Activated naive CD4-positive, alpha-beta T cell treated with anti-CD3 and anti-CD28 coated beads, Interleukin-2, amount 50 U/mL, for 24 hours (primary cell): ENCODE measurements around the gene FAM240A.
"Not testable (repeated sequence)": the region's sequence is repeated elsewhere in the genome, so short reads cannot be mapped to it uniquely, and the experiment has no call there.

Experiments
- H3K27ac Mint-ChIP-seq: one replicate; pipeline ENCODE4 v1.8.0; 2021; ENCODE audit warnings: mild to moderate bottlenecking, mixed read lengths
- H3K27me3 Mint-ChIP-seq: one replicate; pipeline ENCODE4 v1.8.0; 2021; ENCODE audit warnings: mixed read lengths
- H3K36me3 Mint-ChIP-seq: one replicate; pipeline ENCODE4 v1.8.0; 2021; ENCODE audit warnings: mixed read lengths
- H3K4me1 Mint-ChIP-seq: one replicate; pipeline ENCODE4 v1.8.0; 2021; ENCODE audit warnings: mixed read lengths
- H3K4me3 Mint-ChIP-seq: one replicate; pipeline ENCODE4 v1.8.0; 2021; ENCODE audit warnings: mild to moderate bottlenecking, mixed read lengths
- H3K9me3 Mint-ChIP-seq: one replicate; pipeline ENCODE4 v1.8.0; 2021; ENCODE audit warnings: mixed read lengths

FAM240A gene

GRCh38 chr3:46612324-46612723 lies at the start of gene FAM240A:
FAM240A (plus strand) TSS chr3:46612525; CDS start chr3:46612684, 159 bp downstream.
- Mint-ChIP-seq H3K4me1 (no peaks in the 10 kb centered on the region), H3K27ac (no peak within 1 kb of the TSS), H3K9me3 (no peaks in the 10 kb centered on the region), H3K4me3 (no peak within 1 kb of the TSS), H3K36me3 (no peaks in the 10 kb centered on the region), H3K27me3 (peaks cover 3% of the 10 kb centered on the region)

- no peaks in the 10 kb centered on the region for H3K9me3 Mint-ChIP-seq
- H3K27me3 Mint-ChIP-seq, result peaks cover 9% of the 10 kb centered on the region
- H3K4me3 Mint-ChIP-seq, result no peak overlapping the region
- no peaks in the 10 kb centered on the region for H3K36me3 Mint-ChIP-seq
- peak overlapping the region; percentile 43 for H3K27ac Mint-ChIP-seq
- H3K4me1 Mint-ChIP-seq, result peaks cover 13% of the 10 kb centered on the region
These were observed 47.9 kb upstream of the FAM240A start for GRCh38 chr3:46564190-46565021.

- H3K27ac Mint-ChIP-seq, result no peak overlapping the region
- H3K9me3 Mint-ChIP-seq, result no peaks in the 10 kb centered on the region
- H3K27me3 Mint-ChIP-seq, result peaks cover 9% of the 10 kb centered on the region
- no peaks in the 10 kb centered on the region for H3K36me3 Mint-ChIP-seq
- H3K4me1 Mint-ChIP-seq, result peaks cover 13% of the 10 kb centered on the region
- H3K4me3 Mint-ChIP-seq, result peak overlapping the region; percentile 73
These were observed 47.2 kb upstream of the FAM240A start for GRCh38 chr3:46565077-46565476.

GRCh38 chr3:46565607-46566039 lies 46.7 kb upstream of the FAM240A start:
- H3K9me3 Mint-ChIP-seq, result no peaks in the 10 kb centered on the region
- H3K36me3 Mint-ChIP-seq, result no peaks in the 10 kb centered on the region
- H3K4me3 Mint-ChIP-seq, result peak overlapping the region; percentile 73
- H3K27me3 Mint-ChIP-seq, result peaks cover 9% of the 10 kb centered on the region
- H3K27ac Mint-ChIP-seq, result no peak overlapping the region
- peaks cover 13% of the 10 kb centered on the region for H3K4me1 Mint-ChIP-seq

- Mint-ChIP-seq H3K4me3 (peak within 1 kb of the TSS; percentile 73), H3K36me3 (no peaks in the 10 kb centered on the region), H3K27ac (no peak within 1 kb of the TSS), H3K27me3 (peaks cover 9% of the 10 kb centered on the region), H3K4me1 (peaks cover 13% of the 10 kb centered on the region), H3K9me3 (no peaks in the 10 kb centered on the region)
These were observed 46.2 kb upstream of the FAM240A start, which contains the start of gene LRRC2 for GRCh38 chr3:46566040-46566641. LRRC2 (minus strand) TSS chr3:46566302; CDS start chr3:46551591, 14,711 bp downstream.

GRCh38 chr3:46571684-46572083 lies 40.6 kb upstream of the FAM240A start:
- H3K27ac Mint-ChIP-seq, result no peak overlapping the region
- no peak overlapping the region for H3K4me3 Mint-ChIP-seq
- no peaks in the 10 kb centered on the region for H3K27me3 Mint-ChIP-seq
- H3K36me3 Mint-ChIP-seq, result no peaks in the 10 kb centered on the region
- H3K9me3 Mint-ChIP-seq, result no peaks in the 10 kb centered on the region
- no peaks in the 10 kb centered on the region for H3K4me1 Mint-ChIP-seq

GRCh38 chr3:46573701-46574100 lies 38.6 kb upstream of the FAM240A start:
- Mint-ChIP-seq H3K36me3 (no peaks in the 10 kb centered on the region), H3K27ac (no peak overlapping the region), H3K4me3 (no peak overlapping the region), H3K4me1 (peaks cover 3% of the 10 kb centered on the region), H3K27me3 (no peaks in the 10 kb centered on the region), H3K9me3 (no peaks in the 10 kb centered on the region)

- Mint-ChIP-seq H3K27ac (no peak overlapping the region), H3K4me1 (peaks cover 9% of the 10 kb centered on the region), H3K36me3 (no peaks in the 10 kb centered on the region), H3K27me3 (no peaks in the 10 kb centered on the region), H3K9me3 (no peaks in the 10 kb centered on the region), H3K4me3 (no peak overlapping the region)
These were observed 38.1 kb upstream of the FAM240A start for GRCh38 chr3:46574243-46574646.

GRCh38 chr3:46574881-46575576 lies 37.3 kb upstream of the FAM240A start:
- Mint-ChIP-seq H3K4me1 (peaks cover 11% of the 10 kb centered on the region), H3K4me3 (no peak overlapping the region), H3K27ac (no peak overlapping the region), H3K36me3 (no peaks in the 10 kb centered on the region), H3K27me3 (no peaks in the 10 kb centered on the region), H3K9me3 (no peaks in the 10 kb centered on the region)

GRCh38 chr3:46575577-46576222 lies 36.6 kb upstream of the FAM240A start:
- Mint-ChIP-seq H3K27me3 (no peaks in the 10 kb centered on the region), H3K9me3 (no peaks in the 10 kb centered on the region), H3K4me3 (no peak overlapping the region), H3K27ac (no peak overlapping the region), H3K36me3 (no peaks in the 10 kb centered on the region), H3K4me1 (peaks cover 11% of the 10 kb centered on the region)

- Mint-ChIP-seq H3K27ac (no peak overlapping the region), H3K9me3 (no peaks in the 10 kb centered on the region), H3K4me3 (no peak overlapping the region), H3K36me3 (no peaks in the 10 kb centered on the region), H3K27me3 (no peaks in the 10 kb centered on the region), H3K4me1 (peaks cover 11% of the 10 kb centered on the region)
These were observed 35.9 kb upstream of the FAM240A start for GRCh38 chr3:46576386-46576785.

- H3K36me3 Mint-ChIP-seq, result no peaks in the 10 kb centered on the region
- no peaks in the 10 kb centered on the region for H3K9me3 Mint-ChIP-seq
- no peak overlapping the region for H3K4me3 Mint-ChIP-seq
- H3K4me1 Mint-ChIP-seq, result peaks cover 11% of the 10 kb centered on the region
- H3K27me3 Mint-ChIP-seq, result no peaks in the 10 kb centered on the region
- no peak overlapping the region for H3K27ac Mint-ChIP-seq
These were observed 35.4 kb upstream of the FAM240A start for GRCh38 chr3:46576879-46577278.

GRCh38 chr3:46577580-46578249 lies 34.6 kb upstream of the FAM240A start:
- not testable (repeated sequence) for H3K9me3 Mint-ChIP-seq, H3K27me3 Mint-ChIP-seq, H3K36me3 Mint-ChIP-seq, H3K27ac Mint-ChIP-seq, H3K4me3 Mint-ChIP-seq
- H3K4me1 Mint-ChIP-seq, result peaks cover 11% of the 10 kb centered on the region

- H3K4me1 Mint-ChIP-seq, result peaks cover 11% of the 10 kb centered on the region
- no peaks in the 10 kb centered on the region for H3K9me3 Mint-ChIP-seq
- no peaks in the 10 kb centered on the region for H3K36me3 Mint-ChIP-seq
- no peaks in the 10 kb centered on the region for H3K27me3 Mint-ChIP-seq
- no peak overlapping the region for H3K27ac Mint-ChIP-seq
- H3K4me3 Mint-ChIP-seq, result peak overlapping the region; percentile 30
These were observed 33.2 kb upstream of the FAM240A start for GRCh38 chr3:46578973-46579755.
